Neural cell (in vitro differentiated cells): Measurements from ENCODE around the gene HIVEP2.

Experiments used
- CTCF ChIP-seq: fragments of 450-650 bp; IDR thresholded peaks from 2 replicates; pipeline ENCODE4 v1.5.1; 2014; ENCODE audit warnings: antibody characterized with exemption, mild to moderate bottlenecking, moderate library complexity; ENCODE audit not compliant: poor library complexity, severe bottlenecking
- EP300 ChIP-seq: fragments of 450-650 bp; conservative IDR thresholded peaks from 2 replicates; pipeline ENCODE4 v1.6.1; 2014; ENCODE audit warnings: antibody characterized with exemption, mild to moderate bottlenecking, moderate library complexity; ENCODE audit not compliant: poor library complexity, severe bottlenecking
- EZH2 ChIP-seq: fragments of 200-600, 300-800 bp; shearing (Covaris generic), sonication (generic); IDR thresholded peaks from 2 replicates; pipeline ENCODE4 v1.6.1; 2014; ENCODE audit warnings: antibody characterized with exemption, low read length, borderline replicate concordance, mild to moderate bottlenecking; ENCODE audit not compliant: insufficient read depth, poor library complexity, severe bottlenecking
- MXI1 ChIP-seq: fragments of 450-650 bp; conservative IDR thresholded peaks from 2 replicates; pipeline ENCODE4 v1.6.1; 2014; ENCODE audit warnings: antibody characterized with exemption, mild to moderate bottlenecking; ENCODE audit not compliant: poor library complexity, severe bottlenecking
- POLR2AphosphoS5 ChIP-seq: IDR thresholded peaks from 2 replicates; pipeline ENCODE4 v1.6.1; 2012
- RAD21 ChIP-seq: fragments of 450-650 bp; conservative IDR thresholded peaks from 2 replicates; pipeline ENCODE4 v1.6.1; 2014; ENCODE audit warnings: antibody characterized with exemption, mild to moderate bottlenecking, moderate library complexity
- REST ChIP-seq: IDR thresholded peaks from 2 replicates; pipeline ENCODE4 v1.6.1; 2012; ENCODE audit warnings: borderline replicate concordance
- TAF1 ChIP-seq: IDR thresholded peaks from 2 replicates; pipeline ENCODE4 v1.6.1; 2012; ENCODE audit warnings: low read depth

- TF ChIP-seq CTCF (no peak), POLR2AphosphoS5 (no peak), EZH2 (no peak), TAF1 (no peak), MXI1 (no peak), EP300 (no peak), RAD21 (no peak), REST (no peak)
Measured at GRCh38 chr6:142893088-142893487, 51.9 kb downstream of the HIVEP2 start.
